Measurements from ENCODE around the gene NPFFR1.
"Not testable (repeated sequence)": the region's sequence is repeated elsewhere in the genome, so short reads cannot be mapped to it uniquely, and the experiment has no call there.

The NPFFR1 gene

DNA sequence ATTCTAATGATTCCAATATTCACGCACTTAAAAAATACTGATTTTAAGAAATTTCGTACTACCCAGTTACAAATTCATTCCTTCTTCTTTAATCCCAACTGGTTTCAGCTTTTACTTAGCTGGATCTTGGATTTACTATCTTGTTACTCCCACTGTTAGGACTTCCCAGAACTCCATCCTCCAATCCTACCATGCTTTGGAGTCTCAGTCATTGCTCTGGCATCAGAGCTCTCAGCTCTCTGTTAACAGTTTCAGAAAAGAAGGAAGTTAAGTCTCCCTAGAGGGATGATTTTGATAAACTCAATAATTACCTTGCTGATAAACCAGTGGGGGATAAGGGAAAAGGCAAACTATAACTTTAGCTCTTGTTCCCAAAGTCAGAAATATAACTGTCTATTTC is 60.1 kb downstream of the NPFFR1 start:
- no peak overlapping the region for H3K4me3 ChIP-seq (ENCODE audit: low read length)
- TF ChIP-seq, protein P1, sequence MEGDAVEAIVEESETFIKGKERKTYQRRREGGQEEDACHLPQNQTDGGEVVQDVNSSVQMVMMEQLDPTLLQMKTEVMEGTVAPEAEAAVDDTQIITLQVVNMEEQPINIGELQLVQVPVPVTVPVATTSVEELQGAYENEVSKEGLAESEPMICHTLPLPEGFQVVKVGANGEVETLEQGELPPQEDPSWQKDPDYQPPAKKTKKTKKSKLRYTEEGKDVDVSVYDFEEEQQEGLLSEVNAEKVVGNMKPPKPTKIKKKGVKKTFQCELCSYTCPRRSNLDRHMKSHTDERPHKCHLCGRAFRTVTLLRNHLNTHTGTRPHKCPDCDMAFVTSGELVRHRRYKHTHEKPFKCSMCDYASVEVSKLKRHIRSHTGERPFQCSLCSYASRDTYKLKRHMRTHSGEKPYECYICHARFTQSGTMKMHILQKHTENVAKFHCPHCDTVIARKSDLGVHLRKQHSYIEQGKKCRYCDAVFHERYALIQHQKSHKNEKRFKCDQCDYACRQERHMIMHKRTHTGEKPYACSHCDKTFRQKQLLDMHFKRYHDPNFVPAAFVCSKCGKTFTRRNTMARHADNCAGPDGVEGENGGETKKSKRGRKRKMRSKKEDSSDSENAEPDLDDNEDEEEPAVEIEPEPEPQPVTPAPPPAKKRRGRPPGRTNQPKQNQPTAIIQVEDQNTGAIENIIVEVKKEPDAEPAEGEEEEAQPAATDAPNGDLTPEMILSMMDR (conservative IDR thresholded peaks at IDR 0.05; ENCODE audit: low read depth, low read length), result no peak
- no peak for DNase-seq (ENCODE audit: low read depth)

DNA sequence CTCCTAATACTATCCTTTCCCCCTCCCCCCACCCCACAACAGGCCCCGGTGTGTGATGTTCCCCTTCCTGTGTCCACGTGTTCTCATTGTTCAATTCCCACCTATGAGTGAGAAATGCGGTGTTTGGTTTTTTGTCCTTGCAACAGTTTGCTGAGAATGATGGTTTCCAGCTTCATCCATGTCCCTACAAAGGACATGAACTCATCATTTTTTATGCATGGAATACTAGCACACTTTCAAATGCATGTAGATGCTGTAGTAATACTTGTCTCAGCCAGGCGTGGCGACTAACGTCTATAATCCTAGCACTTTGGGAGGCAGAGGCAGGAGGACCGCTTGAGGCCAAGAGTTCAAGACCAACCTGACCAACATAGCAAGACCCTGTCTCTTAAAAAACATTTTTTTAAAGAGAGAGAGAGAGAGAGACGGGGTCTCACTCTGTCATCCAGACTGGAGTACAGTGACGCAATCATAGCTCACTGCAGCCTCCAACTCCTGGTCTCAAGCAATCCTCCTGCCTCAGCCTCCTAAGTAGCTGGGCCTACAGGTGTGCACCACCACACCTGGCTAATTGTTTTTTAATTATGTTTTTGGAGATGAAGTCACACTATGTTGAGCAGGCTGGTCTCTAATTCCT is 60.9 kb downstream of the NPFFR1 start:
- H3K4me3 ChIP-seq (ENCODE audit: low read length); DNase-seq (ENCODE audit: low read depth): not testable (repeated sequence)

DNA sequence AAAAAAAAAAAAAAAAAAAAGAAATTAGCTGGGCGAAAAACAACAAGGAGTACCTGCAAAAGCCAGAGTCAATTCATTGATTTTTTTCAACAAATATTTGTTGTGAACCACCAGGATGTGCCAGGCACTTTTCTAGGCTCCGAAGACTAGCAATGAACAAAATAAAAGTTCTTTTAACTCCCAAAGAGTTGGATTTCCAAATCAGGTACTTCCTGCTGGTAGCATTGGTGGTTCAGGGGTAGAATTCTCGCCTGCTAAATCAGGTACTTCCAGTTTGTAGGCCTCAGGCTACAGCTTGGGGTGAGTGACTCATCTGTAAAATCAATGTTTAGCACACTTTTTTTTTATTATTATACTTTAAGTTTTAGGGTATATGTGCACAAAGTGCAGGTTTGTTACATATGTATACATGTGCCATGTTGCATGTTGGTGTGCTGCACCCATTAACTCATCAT is 61.4 kb downstream of the NPFFR1 start:
- DNase-seq (ENCODE audit: low read depth), result no peak
- TF ChIP-seq, protein P1 (conservative IDR thresholded peaks at IDR 0.05; ENCODE audit: low read depth, low read length), result no peak
- H3K4me3 ChIP-seq (ENCODE audit: low read length), result no peak overlapping the region

DNA sequence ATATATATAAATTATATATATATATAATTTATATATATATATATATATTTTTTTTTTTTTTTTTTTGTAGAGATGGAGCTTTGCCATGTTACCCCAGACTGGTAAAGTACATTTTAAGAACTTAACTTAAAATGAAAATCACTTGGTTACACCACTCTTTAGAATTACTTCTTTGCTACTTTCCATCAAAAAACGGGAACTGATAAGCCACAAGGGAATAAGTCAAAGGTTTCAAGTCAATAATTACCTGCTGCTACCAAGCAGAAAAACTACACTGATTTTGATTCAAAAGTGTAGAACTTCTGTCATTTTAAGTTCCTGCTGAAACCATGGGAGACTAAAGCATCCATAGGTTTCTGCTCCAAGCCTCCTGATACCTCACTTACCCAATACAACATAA is 62.8 kb downstream of the NPFFR1 start:
- no peak for DNase-seq (ENCODE audit: low read depth)
- TF ChIP-seq, protein P1 (conservative IDR thresholded peaks at IDR 0.05; ENCODE audit: low read depth, low read length), result no peak
- H3K4me3 ChIP-seq (ENCODE audit: low read length), result no peak overlapping the region

DNA sequence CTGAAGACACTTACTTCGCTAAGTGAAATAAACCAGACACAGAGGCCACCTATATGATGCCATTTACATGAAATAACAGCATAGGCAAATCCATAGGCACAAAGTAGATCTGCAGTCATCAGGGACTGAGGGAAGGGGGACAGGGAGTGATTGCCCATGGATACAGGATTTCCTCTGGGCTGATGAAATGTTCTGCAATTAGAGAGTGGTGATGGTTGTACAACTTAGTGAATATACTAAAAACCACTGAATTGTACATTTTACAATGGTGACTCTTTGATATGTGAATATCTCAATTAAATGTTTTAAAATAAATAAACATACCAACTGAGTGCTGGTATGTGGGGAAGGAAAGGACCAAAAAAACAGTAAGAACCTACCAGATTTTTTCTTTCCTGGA is 70.9 kb downstream of the NPFFR1 start:
- no peak overlapping the region for H3K4me3 ChIP-seq (ENCODE audit: low read length)
- DNase-seq (ENCODE audit: low read depth), result no peak
- TF ChIP-seq, protein P1 (conservative IDR thresholded peaks at IDR 0.05; ENCODE audit: low read depth, low read length), result no peak

DNA sequence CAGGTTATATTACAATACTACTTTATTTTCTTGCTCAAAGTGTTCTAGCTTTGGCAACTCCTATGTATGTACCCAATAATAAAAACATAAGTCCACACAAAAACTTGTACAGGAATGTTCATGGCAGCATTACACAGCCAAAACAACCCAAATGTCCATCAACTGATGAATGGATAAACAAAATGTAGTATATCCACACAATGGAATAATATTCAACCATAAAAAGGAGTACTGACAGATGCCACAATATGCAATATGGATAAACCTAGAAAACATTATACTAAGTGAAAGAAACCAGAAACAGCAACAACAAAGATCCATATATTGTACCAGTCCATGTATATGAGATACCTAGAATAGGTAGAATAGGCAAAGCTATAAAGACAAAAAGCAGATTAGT is 71.5 kb downstream of the NPFFR1 start:
- no peak for DNase-seq (ENCODE audit: low read depth)
- TF ChIP-seq, protein P1 (conservative IDR thresholded peaks at IDR 0.05; ENCODE audit: low read depth, low read length), result no peak
- no peak overlapping the region for H3K4me3 ChIP-seq (ENCODE audit: low read length)

DNA sequence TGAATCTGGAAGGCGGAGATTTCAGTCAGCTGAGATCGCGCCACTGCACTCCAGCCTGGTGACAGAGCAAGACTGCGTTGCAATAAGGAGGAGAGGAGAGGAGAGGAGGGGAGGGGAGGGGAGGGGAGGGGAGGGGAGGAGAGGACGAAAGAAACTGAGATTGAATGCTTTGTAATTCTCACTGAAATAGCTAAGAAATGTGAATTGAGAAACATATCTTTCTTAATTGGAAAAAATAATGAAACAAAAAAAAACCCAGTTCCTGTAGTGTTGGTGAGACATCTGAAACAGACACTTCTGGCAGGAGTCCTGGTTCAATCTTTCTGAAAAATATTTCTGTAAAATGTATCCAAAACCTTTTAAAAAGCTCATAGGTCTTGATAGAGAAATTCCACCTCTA is 77.0 kb downstream of the NPFFR1 start:
- DNase-seq (ENCODE audit: low read depth), result no peak
- TF ChIP-seq, protein P1 (conservative IDR thresholded peaks at IDR 0.05; ENCODE audit: low read depth, low read length), result no peak
- H3K4me3 ChIP-seq (ENCODE audit: low read length), result no peak overlapping the region
